ENCODE results near the gene MICA.
"Not testable (repeated sequence)": the region's sequence is repeated elsewhere in the genome, so short reads cannot be mapped to it uniquely, and the experiment has no call there.

MICA gene

DNA sequence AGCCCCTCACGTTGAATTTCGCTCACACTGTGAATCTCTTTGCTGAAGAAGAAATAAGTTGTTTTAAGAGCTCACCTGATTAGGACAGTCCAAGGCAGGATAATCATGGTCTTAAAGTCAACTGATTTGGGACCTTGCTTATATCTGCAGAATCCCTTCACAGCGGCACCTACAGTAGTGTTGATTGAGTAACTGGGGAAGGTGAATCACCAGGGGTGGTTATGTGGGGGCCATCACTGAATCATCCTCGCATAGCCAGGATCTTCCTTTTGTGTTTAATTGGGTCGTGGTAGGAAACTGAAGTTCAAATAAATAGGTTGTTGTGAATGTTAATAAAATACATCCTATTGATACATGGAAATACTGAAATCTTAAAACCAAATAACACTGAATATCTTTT lies 20.2 kb upstream of the MICA start:
- DNase-seq (ENCODE audit: low read depth) = no peak

DNA sequence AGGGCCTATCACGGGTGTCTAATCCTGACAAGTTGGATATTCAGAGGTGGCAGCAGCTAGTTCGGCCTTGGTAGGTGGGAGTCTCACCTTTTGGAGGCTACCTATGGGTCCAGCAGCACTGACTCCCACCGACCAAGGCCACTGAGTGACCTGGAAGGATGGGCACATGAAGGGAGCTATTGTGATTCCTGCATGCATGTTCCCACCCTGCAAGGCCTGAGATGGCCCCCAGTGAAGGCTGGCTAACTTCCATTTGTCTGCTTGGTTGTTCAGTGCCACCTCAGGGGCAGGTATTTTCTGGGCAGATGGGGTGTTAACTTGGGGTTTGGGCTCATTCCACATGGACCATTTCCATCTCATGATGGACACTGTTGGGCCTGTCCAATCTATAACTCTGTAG lies 18.4 kb upstream of the MICA start:
- no peak for DNase-seq (ENCODE audit: low read depth)

DNA sequence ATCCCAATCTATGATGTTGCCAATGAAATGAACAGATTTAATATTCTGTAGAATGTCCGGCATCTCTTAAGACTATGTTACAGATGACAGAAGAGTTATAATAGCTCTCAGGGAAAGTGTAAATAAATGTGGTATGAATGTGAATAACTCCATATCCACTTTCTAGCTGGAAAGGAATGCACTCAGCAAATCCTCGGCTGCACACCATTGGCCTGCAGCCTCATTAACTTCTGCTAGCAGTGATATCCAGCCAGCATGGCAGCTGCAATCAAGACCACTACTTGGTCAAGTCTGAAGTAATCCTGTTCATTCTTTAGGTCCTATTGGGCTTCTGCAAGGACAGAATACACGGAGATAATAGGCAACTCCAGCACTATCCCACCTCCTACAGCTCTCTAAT lies 17.3 kb upstream of the MICA start:
- DNase-seq (ENCODE audit: low read depth) = no peak

DNA sequence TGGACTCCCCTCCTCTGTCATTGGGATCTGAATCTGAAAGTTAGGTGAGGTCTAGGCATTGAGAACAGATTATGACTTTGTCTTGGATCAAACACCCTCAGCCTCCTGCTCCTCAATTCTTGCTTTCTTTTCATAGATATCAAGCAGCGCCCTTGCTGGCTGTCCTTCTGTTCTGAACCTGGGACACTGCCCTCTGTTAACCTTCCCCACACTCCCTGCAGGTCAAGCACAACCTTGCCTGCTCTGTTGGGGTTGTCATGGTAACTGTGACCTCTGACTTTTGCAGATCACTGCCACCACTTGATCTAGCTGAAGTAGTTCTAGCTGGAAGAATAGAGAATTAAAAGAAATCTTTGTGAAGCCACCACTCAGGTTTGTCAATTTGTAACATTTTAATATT lies 16.4 kb upstream of the MICA start:
- no peak for DNase-seq (ENCODE audit: low read depth)

DNA sequence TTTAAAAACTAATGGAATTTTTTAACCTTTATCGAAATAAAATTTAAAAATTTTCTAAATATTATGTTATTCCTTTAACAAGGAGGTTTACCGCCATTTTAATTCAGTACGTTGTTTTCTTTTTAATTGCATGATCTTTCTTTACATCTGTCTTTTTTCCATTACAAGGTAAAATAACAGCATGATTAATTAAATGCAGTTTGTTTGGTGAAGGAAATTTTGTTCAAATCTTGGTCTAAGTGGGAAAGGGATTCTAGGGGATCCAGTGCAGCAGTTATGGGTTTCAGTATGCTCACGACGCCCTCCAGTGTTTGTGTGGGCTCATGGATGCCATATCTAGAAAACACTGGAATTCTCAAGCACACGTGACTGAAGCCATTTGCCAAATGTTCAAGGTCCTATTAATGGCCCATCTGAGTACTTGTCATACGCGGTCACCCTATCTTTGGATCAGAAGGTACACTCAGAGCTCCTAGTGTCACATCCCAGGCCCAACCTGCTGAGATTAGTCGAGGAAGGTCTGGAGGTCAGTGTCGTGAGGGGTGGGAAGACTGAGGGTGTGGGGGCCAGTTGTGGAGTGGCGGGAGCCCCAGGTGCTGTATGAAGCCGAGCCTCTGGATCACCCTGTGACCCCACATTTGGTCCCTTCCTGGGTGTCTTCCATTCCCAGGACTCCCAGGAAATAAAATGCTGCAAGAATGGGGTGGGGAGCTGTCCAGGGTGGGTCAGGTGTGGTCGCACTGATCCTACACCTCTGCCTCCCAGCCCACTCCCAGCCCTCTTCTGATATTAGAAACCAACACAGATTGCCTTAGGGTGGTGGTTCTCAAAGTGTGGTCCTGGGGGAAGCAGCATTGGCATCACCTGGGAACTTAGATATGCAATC lies 14.2 kb upstream of the MICA start:
- DNase-seq (ENCODE audit: low read depth) = not testable (repeated sequence)

DNA sequence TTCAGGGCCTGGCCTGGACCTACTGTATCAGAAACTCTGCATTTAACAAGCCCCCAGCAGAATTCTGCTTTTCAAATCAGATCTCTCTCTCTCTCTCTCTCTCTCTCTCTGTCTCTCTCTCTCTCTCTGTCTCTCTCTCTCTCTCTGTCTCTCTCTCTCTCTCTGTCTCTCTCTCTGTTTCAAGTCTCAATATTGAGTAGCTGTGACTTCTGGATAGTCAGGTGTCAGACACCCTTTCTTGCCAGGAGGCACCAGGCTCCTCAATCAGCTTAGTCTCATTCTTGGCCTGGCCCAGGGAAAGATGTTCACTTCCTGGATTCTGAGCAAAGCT lies 13.6 kb upstream of the MICA start:
- DNase-seq (ENCODE audit: low read depth) = not testable (repeated sequence)

DNA sequence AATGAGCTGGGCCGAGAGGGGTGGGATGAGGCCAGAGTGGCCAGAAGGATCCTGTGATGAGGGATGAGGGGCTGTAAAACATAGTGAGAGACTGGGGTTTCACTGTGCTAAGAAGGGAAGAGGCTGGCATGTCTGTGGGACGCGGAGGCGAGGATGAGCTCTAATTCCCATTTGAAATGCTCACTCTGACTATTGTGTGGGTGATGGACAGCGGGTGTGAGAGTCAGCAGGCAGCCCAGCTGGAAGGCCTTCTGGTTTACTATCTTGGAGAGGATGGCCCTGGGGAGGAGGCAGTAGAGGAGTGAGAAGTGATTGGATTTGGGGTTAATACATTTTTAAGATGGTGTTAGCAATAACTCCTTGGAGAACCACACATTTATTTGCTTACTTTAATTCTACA lies 9.5 kb upstream of the MICA start:
- no peak for DNase-seq (ENCODE audit: low read depth)

DNA sequence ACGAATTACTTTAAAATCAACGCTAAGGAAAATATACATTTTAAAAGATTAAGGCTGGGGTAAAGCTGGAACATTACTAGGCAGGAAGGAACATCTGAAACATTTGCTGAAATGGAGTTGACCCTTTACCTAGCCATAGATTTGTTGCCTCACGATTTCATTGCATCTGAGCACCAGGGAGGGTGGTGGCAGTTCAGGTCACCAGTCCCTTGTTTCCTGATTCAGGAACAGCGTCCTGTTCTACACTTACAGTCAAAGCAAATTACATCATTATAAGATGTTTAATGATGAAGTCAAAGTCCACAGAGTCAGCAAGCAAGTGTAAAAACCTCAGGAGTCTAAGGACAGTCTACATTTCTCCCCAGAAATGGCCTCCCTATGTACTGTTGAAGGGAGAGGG lies 9.0 kb upstream of the MICA start:
- DNase-seq (ENCODE audit: low read depth) = no peak

DNA sequence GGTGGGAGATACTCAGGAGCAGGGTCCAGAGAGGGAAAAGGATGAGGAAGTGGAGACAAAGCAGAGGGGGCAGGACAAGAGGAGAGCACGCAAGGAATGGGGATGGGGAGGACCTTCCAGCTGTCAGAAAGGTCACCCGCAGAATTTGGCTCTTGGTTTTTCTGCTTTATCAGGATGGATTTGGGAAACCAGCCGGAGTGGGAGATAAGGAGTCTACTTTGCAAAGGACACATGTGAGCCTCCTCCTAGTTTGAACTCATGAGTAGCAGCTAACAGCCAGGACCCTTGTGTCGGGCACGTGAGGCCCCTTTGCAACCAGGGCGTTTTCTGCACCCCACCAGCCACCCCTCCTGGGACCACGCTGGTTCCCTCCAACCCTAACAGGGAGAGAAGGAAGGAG lies 7.6 kb upstream of the MICA start:
- DNase-seq (ENCODE audit: low read depth) = no peak

DNA sequence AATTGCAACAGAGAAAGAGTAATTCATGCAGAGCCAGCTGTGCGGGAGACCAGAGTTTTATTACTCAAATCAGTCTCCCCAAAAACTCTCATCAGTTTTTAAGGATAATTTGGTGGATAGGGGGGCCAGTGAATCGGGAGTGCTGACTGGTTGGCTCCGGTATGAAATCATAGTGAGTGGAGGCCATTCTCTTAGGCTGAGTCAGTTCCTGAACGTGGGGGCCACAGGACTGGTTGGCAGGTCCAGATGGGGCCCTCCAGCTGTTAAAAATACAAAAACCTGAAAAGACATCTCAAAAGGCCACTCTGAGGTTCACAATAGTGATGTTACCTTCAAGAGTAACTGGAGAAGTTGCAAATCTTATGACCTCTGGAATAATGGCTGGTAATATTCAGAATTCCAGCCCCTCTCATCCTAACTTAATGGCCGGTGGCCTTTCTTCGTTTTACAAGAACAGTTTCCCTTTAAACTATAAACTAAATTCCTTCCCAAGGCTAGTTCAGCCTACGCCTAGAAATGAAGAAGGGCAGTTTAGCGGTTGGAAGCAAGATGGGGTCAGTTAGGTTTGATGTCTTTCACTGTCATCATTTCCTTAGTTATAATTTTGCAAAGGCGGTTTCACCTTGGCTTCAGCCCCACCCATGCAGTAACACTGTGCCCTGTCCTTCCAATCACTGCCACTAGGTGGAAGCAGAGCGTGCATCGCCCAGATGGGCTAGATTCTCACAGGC lies 6.8 kb upstream of the MICA start:
- DNase-seq (ENCODE audit: low read depth) = peak; percentile 67

DNA sequence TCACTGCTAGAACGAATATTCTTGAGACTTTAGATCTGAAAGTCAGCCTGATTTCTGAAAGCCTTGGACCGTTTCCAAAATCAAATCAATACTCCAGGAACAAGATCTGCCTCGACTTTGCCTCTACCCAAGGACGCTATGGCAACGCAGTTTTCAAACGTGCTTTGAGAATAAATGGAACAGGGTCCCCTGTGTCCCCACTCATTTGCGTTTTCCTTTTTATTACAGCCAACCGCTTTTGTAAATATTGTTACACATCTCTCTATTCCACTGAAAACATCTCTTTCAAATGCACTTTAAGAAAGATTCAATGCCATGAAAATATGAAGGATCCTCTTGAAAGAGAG lies 6.3 kb upstream of the MICA start:
- not testable (repeated sequence) for DNase-seq (ENCODE audit: low read depth)

DNA sequence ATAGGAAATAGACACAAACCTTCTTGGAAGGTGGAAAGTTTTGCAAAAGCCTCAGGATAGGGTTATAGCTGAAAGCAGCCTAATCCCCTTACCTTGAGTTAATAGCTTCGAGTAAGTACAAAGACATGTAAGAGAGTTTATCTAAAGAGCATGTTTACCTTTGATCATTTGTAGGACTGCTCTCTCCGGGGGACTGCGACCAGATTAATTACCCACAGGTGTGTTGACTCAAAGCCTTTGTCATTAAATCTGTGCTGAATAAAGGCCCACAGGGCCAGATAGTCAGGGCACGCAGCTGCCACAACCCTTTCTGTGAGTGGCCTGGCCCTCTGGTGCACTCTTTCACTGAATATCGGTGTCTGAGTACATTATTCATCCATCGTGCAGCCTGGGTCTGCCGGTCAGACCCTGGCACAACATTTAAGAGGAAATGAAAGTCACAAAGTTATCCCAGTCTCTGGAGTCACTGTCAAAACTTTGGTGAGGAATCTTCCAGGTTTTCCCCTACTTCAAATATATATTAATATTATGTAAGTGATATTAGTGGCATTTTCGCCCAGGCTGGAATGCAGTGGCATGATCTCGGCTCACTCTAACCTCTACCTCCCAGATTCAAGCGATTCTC lies 5.4 kb upstream of the MICA start:
- DNase-seq (ENCODE audit: low read depth) = no peak

DNA sequence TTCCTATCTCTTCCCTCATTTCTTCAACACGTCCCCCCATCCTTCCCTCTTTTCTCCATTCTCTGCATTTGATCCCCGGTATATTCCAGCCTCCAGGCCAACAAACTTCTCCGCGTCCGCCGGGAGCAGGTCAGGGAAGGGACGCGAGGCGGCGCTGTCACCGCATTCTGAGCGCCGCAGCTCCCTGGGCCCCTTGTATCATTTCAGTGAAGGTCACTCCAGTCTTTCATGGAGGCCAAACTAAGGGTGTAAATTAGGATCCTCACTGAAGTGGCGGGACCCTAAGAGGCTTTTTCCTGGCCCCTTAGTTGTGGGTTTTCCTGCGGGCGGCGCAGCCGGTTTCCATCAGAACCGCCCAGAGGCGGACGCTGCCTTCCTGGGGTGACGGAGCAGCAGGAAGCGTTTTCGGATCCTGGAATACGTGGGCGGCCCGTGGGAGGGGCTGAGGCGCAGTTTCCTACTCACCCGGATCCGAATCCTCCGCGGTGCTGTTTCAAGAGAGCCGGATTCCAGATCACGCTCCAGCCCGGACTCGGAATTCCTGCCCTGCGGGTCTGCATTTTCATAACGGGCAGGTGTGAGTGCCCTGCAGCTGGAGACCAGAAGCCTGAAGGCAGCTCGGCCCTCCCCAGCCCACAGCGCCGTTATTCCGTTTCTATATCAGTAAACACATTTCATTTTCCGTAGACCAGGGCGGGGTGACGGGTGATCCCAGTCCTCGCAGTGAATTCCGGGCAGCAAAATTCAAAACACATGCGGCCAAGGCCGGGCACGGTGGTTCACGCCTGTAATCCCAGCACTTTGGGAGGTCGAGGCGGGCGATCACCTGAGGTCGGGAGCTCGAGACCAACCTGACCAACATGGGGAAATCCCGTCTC lies 3.6 kb upstream of the MICA start:
- peak; percentile 84 for DNase-seq (ENCODE audit: low read depth)

DNA sequence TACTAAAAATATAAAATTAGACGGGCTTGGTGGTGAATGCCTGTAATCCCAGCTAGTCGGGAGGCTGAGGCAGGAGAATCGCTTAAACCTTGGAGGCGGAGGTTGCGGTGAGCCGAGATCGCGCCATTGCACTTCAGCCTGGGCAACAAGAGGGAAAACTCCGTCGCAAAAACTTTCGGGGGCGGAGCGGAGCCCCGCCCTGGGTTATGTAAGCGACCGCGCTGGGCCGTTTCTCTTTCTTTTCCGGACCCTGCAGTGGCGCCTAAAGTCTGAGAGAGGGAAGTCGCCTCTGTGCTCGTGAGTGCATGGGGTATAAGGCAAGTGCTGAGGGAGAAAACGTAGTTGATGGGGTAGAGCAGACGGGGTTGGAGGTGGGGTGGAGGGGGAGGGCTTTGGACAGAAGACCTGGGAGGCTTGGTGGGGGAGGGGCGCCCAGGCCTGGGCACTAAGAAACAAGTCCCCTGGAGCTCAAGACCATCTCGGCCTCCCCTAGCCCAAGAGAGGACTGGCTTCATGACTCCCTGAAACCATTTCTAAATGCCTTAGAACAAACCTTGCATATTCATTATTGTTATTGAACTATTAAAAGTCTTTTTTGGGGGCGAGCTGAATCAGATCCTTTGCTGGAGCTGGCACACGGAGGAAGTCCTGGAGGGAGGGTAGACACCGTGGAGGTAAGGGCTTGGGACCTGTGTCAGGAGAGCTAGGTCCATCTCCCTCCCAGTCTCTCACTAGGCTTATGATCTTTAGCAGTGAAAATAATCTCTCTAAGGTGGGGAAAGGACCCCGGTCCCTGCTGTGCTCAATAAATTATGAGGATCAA lies 2.7 kb upstream of the MICA start:
- DNase-seq (ENCODE audit: low read depth) = peak; percentile 40

DNA sequence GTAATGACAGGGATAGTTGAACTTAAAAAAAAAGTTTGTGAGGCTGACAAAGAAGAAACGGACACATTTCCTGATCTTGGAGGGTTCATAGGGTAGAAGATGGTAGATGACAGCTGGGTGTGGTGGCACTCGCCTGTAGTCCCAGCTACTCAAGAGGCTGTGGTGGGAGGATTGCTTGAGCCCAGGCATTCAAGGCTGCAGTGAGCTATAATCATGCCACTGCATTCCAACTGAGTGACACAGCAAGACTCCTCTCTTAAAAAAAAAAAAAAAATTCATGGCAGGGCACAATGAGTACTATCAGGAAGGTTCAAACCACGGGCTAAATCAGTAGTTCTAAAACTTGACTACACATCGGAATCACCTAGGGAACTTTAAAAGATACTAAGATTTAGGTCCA lies 2.0 kb upstream of the MICA start:
- DNase-seq (ENCODE audit: low read depth) = peak; percentile 70

DNA sequence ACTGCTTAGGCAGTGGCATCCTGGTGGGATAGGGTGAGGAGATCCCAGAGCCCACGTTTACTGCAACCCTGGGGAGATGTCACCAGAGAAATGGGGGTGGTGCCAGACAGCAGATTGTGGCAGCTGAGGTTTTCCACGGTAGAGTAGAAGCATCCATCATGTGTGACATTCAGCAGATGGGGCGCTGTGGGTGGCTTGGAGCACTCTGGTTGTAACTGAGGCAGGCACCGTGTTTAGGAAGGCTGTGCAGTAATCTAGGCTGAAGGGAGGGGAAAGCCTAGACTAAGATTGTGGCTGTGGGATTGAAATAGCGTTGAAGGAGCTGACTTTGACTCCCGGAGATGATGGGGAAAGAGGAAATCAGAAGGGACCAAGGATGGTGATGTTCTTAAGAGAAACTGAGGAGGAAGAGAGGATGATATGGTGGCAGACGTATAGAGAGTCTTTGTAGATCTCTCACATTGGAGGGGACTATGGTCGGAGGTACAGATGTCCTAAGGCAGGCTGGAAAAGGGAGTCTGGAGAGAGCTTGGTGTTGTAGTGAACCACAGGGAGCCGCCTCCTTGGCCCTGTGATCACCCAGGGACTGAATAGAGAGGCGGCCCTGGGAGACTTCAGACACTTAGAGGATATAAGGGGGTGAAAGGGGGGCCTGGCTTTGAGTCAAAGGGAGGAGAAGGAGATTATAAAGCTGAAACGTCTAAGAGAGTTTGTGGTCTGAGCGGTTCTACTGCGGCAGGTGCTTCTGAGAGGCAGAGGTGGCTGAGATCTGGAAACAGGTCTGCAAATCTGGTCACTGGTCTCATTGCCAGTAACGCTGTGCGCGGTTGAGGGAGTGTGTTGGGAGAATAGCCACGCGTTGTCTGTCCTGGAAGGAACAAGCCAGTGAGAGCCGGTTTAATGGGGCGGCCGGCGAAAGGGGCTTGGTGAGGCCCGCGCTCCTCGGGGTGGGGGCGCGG lies 792 bp upstream of the MICA start:
- DNase-seq (ENCODE audit: low read depth) = peak; percentile 29

DNA sequence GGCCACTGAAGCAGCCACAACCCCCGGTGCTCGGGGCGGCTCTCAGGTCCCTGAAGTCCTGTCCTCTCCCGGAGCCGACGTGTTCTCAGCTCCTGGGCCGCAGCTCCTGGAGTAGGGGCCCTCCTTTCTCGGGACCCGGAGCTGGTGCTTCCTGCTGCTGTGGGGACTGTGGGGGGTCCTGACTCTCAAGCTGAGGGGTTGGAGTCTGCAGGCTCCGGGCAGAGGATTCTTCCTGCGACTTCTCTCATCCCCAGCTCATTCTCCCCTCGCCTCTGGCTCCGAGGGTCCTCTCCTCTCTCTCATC lies 618 bp downstream of the MICA start:
- not testable (repeated sequence) for DNase-seq (ENCODE audit: low read depth)

DNA sequence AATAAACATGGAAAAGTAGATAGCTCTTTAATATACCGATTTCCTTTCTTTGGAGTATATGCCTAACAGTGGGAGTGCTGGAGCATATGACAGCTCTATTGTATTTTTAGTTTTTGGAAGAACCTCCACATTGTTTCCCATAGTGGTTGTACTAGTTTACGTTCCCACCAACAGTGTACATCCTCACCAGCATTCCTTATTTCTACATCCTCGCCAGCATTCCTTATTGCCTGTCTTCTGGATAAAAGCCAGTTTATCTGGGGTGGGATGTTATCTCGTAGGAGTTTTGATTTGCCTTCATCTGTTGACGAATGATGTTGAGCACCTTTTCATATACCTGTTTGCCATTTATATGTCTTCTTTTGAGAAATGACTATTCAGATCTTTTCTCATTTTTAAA lies 2.6 kb downstream of the MICA start:
- no peak for DNase-seq (ENCODE audit: low read depth)

DNA sequence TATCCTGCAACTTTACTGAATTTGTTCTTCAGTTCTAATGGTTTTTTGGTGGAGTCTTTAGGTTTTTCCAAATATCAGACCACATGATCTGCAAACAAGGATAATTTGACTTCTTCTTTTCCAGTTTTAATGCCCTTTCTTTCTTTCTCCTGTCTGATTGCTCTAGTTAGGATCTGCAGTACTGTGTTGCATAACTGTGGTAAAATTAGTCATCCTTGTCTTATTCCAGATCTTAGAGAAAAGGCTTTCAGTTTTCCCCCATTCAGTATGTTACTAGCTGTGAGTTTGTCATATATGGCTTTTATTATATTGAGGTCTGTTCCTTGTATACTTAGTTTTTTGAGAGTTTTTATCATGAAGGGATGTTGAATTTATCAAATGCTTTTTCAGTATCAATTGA lies 4.3 kb downstream of the MICA start:
- DNase-seq (ENCODE audit: low read depth) = peak; percentile 29

DNA sequence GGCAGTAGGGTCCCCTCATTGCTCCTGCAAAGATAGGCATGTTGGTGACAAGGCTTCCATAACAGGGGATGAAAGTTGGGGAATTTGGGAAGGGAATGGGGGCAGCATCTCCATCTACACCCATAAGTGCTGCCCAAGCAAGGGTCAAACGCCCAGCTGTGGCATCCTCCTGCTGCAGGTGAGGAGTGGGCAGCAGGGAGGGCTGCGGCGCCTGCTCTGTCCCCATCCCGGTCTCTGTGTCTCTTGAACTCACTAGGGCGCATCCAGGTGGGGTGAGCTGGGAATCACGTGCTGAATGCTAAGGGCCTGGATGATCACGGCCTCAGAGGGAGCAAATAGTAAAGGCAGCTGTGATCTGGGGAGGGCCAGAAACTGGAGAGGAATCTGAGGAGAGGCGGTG lies 9.1 kb downstream of the MICA start:
- no peak for DNase-seq (ENCODE audit: low read depth)
